ENCODE results near the gene MYO3B.
"Not testable (repeated sequence)": the region's sequence is repeated elsewhere in the genome, so short reads cannot be mapped to it uniquely, and the experiment has no call there.

DNA sequence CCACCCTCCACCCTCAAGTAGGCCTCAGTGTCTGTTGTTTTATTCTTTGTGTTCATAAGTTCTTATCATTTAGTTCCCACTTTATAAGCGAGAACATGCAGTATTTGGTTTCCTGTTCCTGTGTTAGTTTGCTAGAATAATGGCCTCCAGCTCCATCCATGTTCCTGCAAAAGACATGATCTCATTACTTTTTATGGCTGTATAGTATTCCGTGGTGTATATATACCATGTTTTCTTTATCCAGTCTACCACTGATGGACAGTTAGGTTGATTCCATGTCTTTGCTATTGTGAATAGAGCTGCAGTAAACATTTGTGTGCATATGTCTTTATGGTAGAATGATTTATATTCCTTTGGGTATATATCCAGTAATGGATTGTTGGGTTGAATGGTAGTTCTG is 101.7 kb downstream of the MYO3B start:
- TF ChIP-seq POLR2A (IDR thresholded peaks at IDR 0.05; ENCODE audit: low read length); GATA1 (IDR thresholded peaks at IDR 0.05; ENCODE audit: low read depth, low read length): not testable (repeated sequence)
